ENCODE results near the gene APOE. TPM values are rescaled to one million over a fixed set of nuclear protein-coding genes. Genes with fewer than 3 reads are reported as not detected.

The APOE gene
- total RNA-seq, 1 experiment from 2014 or later: 530 TPM

DNA sequence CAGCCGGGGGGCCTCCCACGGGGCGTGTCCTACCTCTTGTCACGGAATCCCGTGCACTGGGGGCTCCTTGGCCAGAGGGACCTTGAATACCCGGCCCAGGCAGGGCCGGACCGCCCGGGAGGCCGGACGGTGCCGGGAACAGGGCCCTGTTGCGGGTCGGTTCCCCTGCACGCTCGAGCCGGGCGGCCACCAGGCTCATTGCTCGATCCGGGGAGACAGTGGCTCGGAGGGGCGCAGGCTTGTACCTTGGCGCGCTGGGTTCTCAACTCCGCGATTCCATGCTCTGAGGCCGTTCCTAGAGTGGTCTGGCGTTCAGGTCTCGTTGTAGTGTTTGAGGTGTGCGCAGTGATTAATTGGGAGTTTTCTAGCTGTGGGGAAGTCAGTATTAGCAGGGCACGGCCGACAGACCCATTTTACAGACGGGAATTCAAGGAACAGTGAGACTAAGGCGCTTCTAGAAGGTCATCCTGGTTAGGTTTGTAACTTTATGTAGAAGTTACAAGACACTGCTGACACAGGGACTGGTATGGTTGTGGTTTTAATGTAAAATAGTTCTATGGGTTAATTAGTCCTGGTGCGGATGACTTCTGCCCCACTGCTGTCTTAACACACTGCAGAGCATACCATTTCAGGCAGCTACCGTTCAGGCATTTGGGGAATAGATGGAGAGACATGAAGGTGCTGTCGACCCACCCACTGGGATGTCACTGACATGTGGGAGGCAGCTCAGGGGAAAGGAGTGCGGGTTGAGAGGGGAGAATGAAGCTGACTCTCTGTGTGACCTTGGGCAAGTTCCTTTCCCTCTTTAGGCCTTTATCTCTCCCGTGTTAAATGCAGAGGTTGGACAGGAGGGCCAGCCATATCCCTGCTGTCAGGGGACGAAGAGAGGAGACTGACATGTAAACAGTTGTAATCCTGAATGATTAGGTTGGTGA is 50.2 kb downstream of the APOE start:
- Histone ChIP-seq H3T11ph (ENCODE audit: low read length) (no peak overlapping the region), H3K9ac (ENCODE audit: extremely low read depth, insufficient read length, low read length) (peak overlapping the region; percentile 96), H3K18ac (ENCODE audit: insufficient read length, low read depth, low read length) (no peak overlapping the region), H3K79me2 (ENCODE audit: insufficient read depth, low read length) (peaks cover 35% of the 10 kb centered on the region; the same call in 1 of the 2 replicates), H3K23me2 (ENCODE audit: insufficient read length, low read depth, low read length, poor library complexity, severe bottlenecking) (peaks cover 12% of the 10 kb centered on the region), H4K91ac (ENCODE audit: insufficient read length, low read depth, low read length) (no peak overlapping the region), H2AFZ (ENCODE audit: low read length) (no peak overlapping the region), H3K56ac (ENCODE audit: insufficient read length, low read depth, low read length) (no peak overlapping the region), H4K20me1 (ENCODE audit: control insufficient read depth, insufficient read depth, insufficient read length) (peaks cover 6% of the 10 kb centered on the region), H3K79me1 (ENCODE audit: insufficient read depth, low read depth, low read length, poor library complexity, severe bottlenecking) (peaks cover 12% of the 10 kb centered on the region), H2BK120ac (ENCODE audit: low read depth, low read length, poor library complexity, severe bottlenecking) (no peak overlapping the region), H3K14ac (ENCODE audit: insufficient read depth, low read length) (peak overlapping the region; percentile 22; the same call in 1 of the 2 replicates), H3K4ac (ENCODE audit: low read depth, low read length) (no peak overlapping the region), H3K23ac (ENCODE audit: insufficient read length, low read depth, low read length) (no peak overlapping the region), H2BK20ac (ENCODE audit: low read depth, low read length, poor library complexity, severe bottlenecking) (no peak overlapping the region), H2BK5ac (ENCODE audit: insufficient read length, low read length) (no peak overlapping the region), H3K4me1 (ENCODE audit: insufficient read depth, low read length) (no peaks in the 10 kb centered on the region), H3K4me2 (ENCODE audit: insufficient read depth, insufficient read length, low read length) (peak overlapping the region; percentile 93), H2AK5ac (ENCODE audit: insufficient read length, low read length) (no peak overlapping the region), H3K9me3 (ENCODE audit: control insufficient read depth, low read depth, low read length) (no peaks in the 10 kb centered on the region), H3K27ac (ENCODE audit: insufficient read length, low read depth, low read length) (no peak overlapping the region), H4K8ac (replicated peaks; ENCODE audit: insufficient read length, low read depth, low read length) (no peak overlapping the region), H2BK15ac (ENCODE audit: low read depth, low read length) (no peak overlapping the region), H3K27me3 (ENCODE audit: insufficient read depth, low read length) (no peaks in the 10 kb centered on the region), H4K5ac (ENCODE audit: insufficient read length, low read depth, low read length) (no peak overlapping the region), H2BK12ac (ENCODE audit: insufficient read length, low read depth, low read length) (no peak overlapping the region)
- no peak for DNase-seq
- H3K27ac Mint-ChIP-seq: peak overlapping the region; percentile 62 to 70 (median 68)
- no peaks in the 10 kb centered on the region; a peak in 1 of 5 replicates for H3K9me3 Mint-ChIP-seq
- H3K27me3 Mint-ChIP-seq (ENCODE audit: low read depth): peaks cover 2% of the 10 kb centered on the region; the same call in 1 of the 2 replicates
- peaks cover 0 to 10% (median 1%) of the 10 kb centered on the region in 3 experiments; a peak in 6 of 7 replicates for H3K36me3 Mint-ChIP-seq (ENCODE audit: insufficient read depth in 1 of 3, low read depth in 3 of 3)
- WGBS (ENCODE audit: extremely low coverage, insufficient read length, low lambda C conversion rate): no CpG with 5 or more reads among the region's 40 CpGs
- TF ChIP-seq, protein P1, sequence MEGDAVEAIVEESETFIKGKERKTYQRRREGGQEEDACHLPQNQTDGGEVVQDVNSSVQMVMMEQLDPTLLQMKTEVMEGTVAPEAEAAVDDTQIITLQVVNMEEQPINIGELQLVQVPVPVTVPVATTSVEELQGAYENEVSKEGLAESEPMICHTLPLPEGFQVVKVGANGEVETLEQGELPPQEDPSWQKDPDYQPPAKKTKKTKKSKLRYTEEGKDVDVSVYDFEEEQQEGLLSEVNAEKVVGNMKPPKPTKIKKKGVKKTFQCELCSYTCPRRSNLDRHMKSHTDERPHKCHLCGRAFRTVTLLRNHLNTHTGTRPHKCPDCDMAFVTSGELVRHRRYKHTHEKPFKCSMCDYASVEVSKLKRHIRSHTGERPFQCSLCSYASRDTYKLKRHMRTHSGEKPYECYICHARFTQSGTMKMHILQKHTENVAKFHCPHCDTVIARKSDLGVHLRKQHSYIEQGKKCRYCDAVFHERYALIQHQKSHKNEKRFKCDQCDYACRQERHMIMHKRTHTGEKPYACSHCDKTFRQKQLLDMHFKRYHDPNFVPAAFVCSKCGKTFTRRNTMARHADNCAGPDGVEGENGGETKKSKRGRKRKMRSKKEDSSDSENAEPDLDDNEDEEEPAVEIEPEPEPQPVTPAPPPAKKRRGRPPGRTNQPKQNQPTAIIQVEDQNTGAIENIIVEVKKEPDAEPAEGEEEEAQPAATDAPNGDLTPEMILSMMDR (conservative IDR thresholded peaks at IDR 0.05): no peak
- peak overlapping the region; percentile 97 to 100 for H3K4me3 Mint-ChIP-seq
- peaks cover 17 to 30% of the 10 kb centered on the region in 2 experiments for H3K4me1 Mint-ChIP-seq
